GM21723 (cell line): ENCODE measurements around the gene PRXL2B.
"Not testable (repeated sequence)": the region's sequence is repeated elsewhere in the genome, so short reads cannot be mapped to it uniquely, and the experiment has no call there.

Experiments
- ATAC-seq: cut with Tn5 transposase; IDR thresholded peaks from one replicate; pipeline ENCODE4 v1.9.1; 2021; ENCODE audit warnings: mild to moderate bottlenecking, moderate library complexity; ENCODE audit not compliant: unreplicated experiment

PRXL2B gene

GRCh38 chr1:2610036-2610959, 23.7 kb downstream of the PRXL2B start:
- ATAC-seq: no peak

- no peak for ATAC-seq
Observed at GRCh38 chr1:2611031-2611501, 24.5 kb downstream of the PRXL2B start.

- no peak for ATAC-seq
Observed at GRCh38 chr1:2611621-2612437, 25.3 kb downstream of the PRXL2B start.

GRCh38 chr1:2612591-2613365, 26.2 kb downstream of the PRXL2B start:
- ATAC-seq: no peak

GRCh38 chr1:2614145-2614544, 27.6 kb downstream of the PRXL2B start:
- ATAC-seq: no peak

GRCh38 chr1:2617971-2618470, 31.4 kb downstream of the PRXL2B start:
- no peak for ATAC-seq

- no peak for ATAC-seq
Observed at GRCh38 chr1:2623571-2624337, 37.2 kb downstream of the PRXL2B start.

GRCh38 chr1:2624735-2625300, 38.2 kb downstream of the PRXL2B start:
- no peak for ATAC-seq

GRCh38 chr1:2625311-2625710, 38.7 kb downstream of the PRXL2B start:
- no peak for ATAC-seq

- not testable (repeated sequence) for ATAC-seq
Observed at GRCh38 chr1:2625748-2626147, 39.2 kb downstream of the PRXL2B start.

- no peak for ATAC-seq
Observed at GRCh38 chr1:2627746-2628145, 41.2 kb downstream of the PRXL2B start.

- ATAC-seq: no peak
Observed at GRCh38 chr1:2628191-2628932, 41.8 kb downstream of the PRXL2B start.

- no peak for ATAC-seq
Observed at GRCh38 chr1:2628933-2629626, 42.5 kb downstream of the PRXL2B start.

GRCh38 chr1:2629627-2630497, 43.3 kb downstream of the PRXL2B start:
- no peak for ATAC-seq

- no peak for ATAC-seq
Observed at GRCh38 chr1:2630498-2631135, 44.0 kb downstream of the PRXL2B start.

- ATAC-seq: no peak
Observed at GRCh38 chr1:2631136-2632050, 44.8 kb downstream of the PRXL2B start.
